Esophagus muscularis mucosa (tissue), 3 donors: ENCODE results near the gene MEN1.

Source experiments
- CTCF ChIP-seq, 3 experiments: fragments of 200-600 bp in 2 of 3; fragments of 450-650 bp in 1 of 3; sonication (generic) in 2 of 3; IDR thresholded peaks; one replicate each; pipeline ENCODE4 v1.5.1; 2017 to 2019; ENCODE audit warnings: antibody characterized with exemption in 3 of 3, mild to moderate bottlenecking in 2 of 3, moderate library complexity in 1 of 3
- POLR2A ChIP-seq: fragments of 450-650 bp; IDR thresholded peaks from one replicate; pipeline ENCODE4 v1.6.1; 2017; ENCODE audit warnings: antibody characterized with exemption, moderate library complexity, mild to moderate bottlenecking, low read depth

- no peak for TF ChIP-seq POLR2A
- no peak for TF ChIP-seq CTCF (IDR thresholded peaks at IDR 0.05)
These were observed 46.8 kb downstream of the MEN1 start for GRCh38 chr11:64763526-64764039.
